CD4-positive, alpha-beta T cell treated with Interferon alpha-2 for 1 hour (primary cell): ENCODE results near the gene DCDC2C.

Experiments
- DNase-seq, 2 donors: peaks; one replicate each; pipeline ENCODE4 v3.0.0-alpha.2; 2020 to 2022

DCDC2C gene

GRCh38 chr2:3674066-3674845 is 29.1 kb upstream of the DCDC2C start:
- DNase-seq: no peak

- no peak for DNase-seq
These were observed 27.7 kb upstream of the DCDC2C start for GRCh38 chr2:3675687-3676086.

- no peak for DNase-seq
These were observed 25.9 kb upstream of the DCDC2C start for GRCh38 chr2:3677436-3677835.

- DNase-seq: no peak
These were observed 25.2 kb upstream of the DCDC2C start for GRCh38 chr2:3678212-3678611.

- no peak for DNase-seq
These were observed 24.2 kb upstream of the DCDC2C start for GRCh38 chr2:3679180-3679579.

GRCh38 chr2:3679616-3680393 is 23.6 kb upstream of the DCDC2C start:
- DNase-seq: no peak

- no peak for DNase-seq
These were observed 22.6 kb upstream of the DCDC2C start for GRCh38 chr2:3680548-3681345.

GRCh38 chr2:3681625-3682024 is 21.8 kb upstream of the DCDC2C start:
- DNase-seq: no peak

- DNase-seq: no peak
These were observed 20.6 kb upstream of the DCDC2C start for GRCh38 chr2:3682811-3683210.

GRCh38 chr2:3683748-3684454 is 19.5 kb upstream of the DCDC2C start:
- no peak for DNase-seq

GRCh38 chr2:3689998-3690748 is 13.2 kb upstream of the DCDC2C start:
- no peak for DNase-seq

GRCh38 chr2:3692375-3692774 is 11.0 kb upstream of the DCDC2C start:
- no peak for DNase-seq

GRCh38 chr2:3696545-3696944 is 6.8 kb upstream of the DCDC2C start:
- no peak for DNase-seq

- no peak for DNase-seq
These were observed 2.3 kb upstream of the DCDC2C start for GRCh38 chr2:3701071-3701470.

GRCh38 chr2:3703757-3704355 is 481 bp downstream of the DCDC2C start:
- DNase-seq: no peak

- DNase-seq: no peak
These were observed 1.3 kb downstream of the DCDC2C start for GRCh38 chr2:3704692-3705091.

GRCh38 chr2:3705782-3706181 is 2.4 kb downstream of the DCDC2C start:
- DNase-seq: no peak

GRCh38 chr2:3706892-3707291 is 3.5 kb downstream of the DCDC2C start:
- no peak for DNase-seq

GRCh38 chr2:3708576-3708975 is 5.2 kb downstream of the DCDC2C start:
- DNase-seq: no peak

GRCh38 chr2:3709225-3709624 is 5.8 kb downstream of the DCDC2C start:
- DNase-seq: no peak

- no peak for DNase-seq
These were observed 9.0 kb downstream of the DCDC2C start for GRCh38 chr2:3712424-3712823.
